GM12878 (cell line): ENCODE results near the gene PPM1J. TPM values are rescaled to one million over a fixed set of nuclear protein-coding genes. Genes with fewer than 3 reads are reported as not detected.

Experiments used
- ATAC-seq: fragments of 200-7000 bp; cut with Tn5 transposase; 3 replicates; pipeline ENCODE4 v1.9.1; 2020; ENCODE audit warnings: mild to moderate bottlenecking, moderate library complexity
- BruUV-seq: library from RNA; stranded (reverse); fragments of 400-500 nt; replicated peaks from 2 replicates; lab custom pipeline; 2021; lab: Mats Ljungman, UMichigan
- CTCF ChIA-PET: fragments of 300-600 bp; sonication (Branson Sonifier 250); formaldehyde crosslinking; extraction: SDS; loops from one replicate; lab custom pipeline; 2021; ENCODE audit warnings: inconsistent platforms; lab: Yijun Ruan, JAX
- POLR2A ChIA-PET: fragments of 350-600 bp; formaldehyde crosslinking; extraction: SDS; loops from one replicate; lab custom pipeline; 2021; ENCODE audit warnings: inconsistent platforms; lab: Charles Lee
- RAD21 ChIA-PET: fragments of 300-600 bp; sonication (Branson Sonifier 250); formaldehyde crosslinking; loops from one replicate; lab custom pipeline; 2023; ENCODE audit warnings: antibody characterized with exemption; ENCODE audit not compliant: unreplicated experiment; lab: Charles Lee
- SMC1A ChIA-PET: fragments of 300-600 bp; sonication (Branson Sonifier 250); formaldehyde crosslinking; loops from one replicate; lab custom pipeline; 2023; ENCODE audit not compliant: unreplicated experiment, uncharacterized antibody; lab: Charles Lee
- DNase-seq: peaks from one replicate; pipeline ENCODE4 v3.0.0-alpha.2; 2011; ENCODE audit warnings: low read depth, low spot score
- FAIRE-seq: peaks from 3 replicates; lab custom pipeline; 2011; peaks lifted over from hg19 to GRCh38; lab: Jason Lieb, UNC
- H2AFZ ChIP-seq: 2 replicates; pipeline ENCODE4 v1.6.0; 2011; ENCODE audit warnings: low read depth, low read length, control low read depth; ENCODE audit not compliant: control insufficient read depth
- H3K27ac ChIP-seq: 2 replicates; pipeline ENCODE4 v1.5.1; 2011; ENCODE audit warnings: control low read depth; ENCODE audit not compliant: control insufficient read depth, insufficient read depth
- H3K27me3 ChIP-seq, 2 experiments: replicated peaks in 1 of 2; 2 replicates each; pipeline versions ENCODE4 v1.6.0 to v1.6.1; 2011; ENCODE audit warnings: low read length in 1 of 2; ENCODE audit not compliant: control insufficient read depth in 2 of 2, insufficient read depth in 2 of 2
- H3K36me3 ChIP-seq, 2 experiments: 2 replicates each; pipeline ENCODE4 v1.5.1; 2011; ENCODE audit warnings: low read length in 1 of 2; ENCODE audit not compliant: control insufficient read depth in 2 of 2, insufficient read depth in 2 of 2
- H3K4me1 ChIP-seq: 2 replicates; pipeline ENCODE4 v1.6.1; 2011; ENCODE audit warnings: mild to moderate bottlenecking, low read length, moderate library complexity, mixed read lengths; ENCODE audit not compliant: control insufficient read depth, insufficient read depth
- H3K4me2 ChIP-seq: 2 replicates; pipeline ENCODE4 v1.6.0; 2011; ENCODE audit warnings: control low read depth; ENCODE audit not compliant: control insufficient read depth, insufficient read depth
- H3K4me3 ChIP-seq: fragments of 200-600 bp; sonication (generic); 2 replicates; pipeline ENCODE4 v1.5.1; 2016
- H3K79me2 ChIP-seq: 2 replicates; pipeline ENCODE4 v1.6.0; 2011; ENCODE audit warnings: low read length; ENCODE audit not compliant: control insufficient read depth, insufficient read depth
- H3K9ac ChIP-seq: 2 replicates; pipeline ENCODE4 v1.8.0; 2011; ENCODE audit warnings: low read length, control low read depth, mixed read lengths; ENCODE audit not compliant: control insufficient read depth, insufficient read depth
- H3K9me3 ChIP-seq: replicated peaks from 3 replicates; pipeline ENCODE4 v1.5.1; 2011; ENCODE audit warnings: mild to moderate bottlenecking, low read length; ENCODE audit not compliant: control insufficient read depth, insufficient read depth
- H4K20me1 ChIP-seq: 2 replicates; pipeline ENCODE4 v1.6.0; 2011; ENCODE audit not compliant: control insufficient read depth, insufficient read depth
- ASH2L ChIP-seq: fragments of 300-600, 200-600 bp; sonication (generic); IDR thresholded peaks from 2 replicates; pipeline ENCODE4 v1.6.1; 2017; ENCODE audit warnings: low read depth, mild to moderate bottlenecking, borderline replicate concordance
- DPF2 ChIP-seq: fragments of 450-650 bp; IDR thresholded peaks from 2 replicates; pipeline ENCODE4 v1.6.1; 2017; ENCODE audit warnings: mild to moderate bottlenecking
- FOXM1 ChIP-seq: IDR thresholded peaks from 2 replicates; pipeline ENCODE4 v1.6.1; 2012; ENCODE audit warnings: low read depth, mild to moderate bottlenecking, inconsistent platforms, low read length, moderate library complexity
- KLF5 ChIP-seq: fragments of 450-650 bp; IDR thresholded peaks from 2 replicates; pipeline ENCODE4 v1.6.1; 2014; ENCODE audit warnings: mild to moderate bottlenecking; ENCODE audit not compliant: partially characterized antibody
- MXI1 ChIP-seq: fragments of 150-350 bp; IDR thresholded peaks from 2 replicates; pipeline ENCODE4 v1.6.1; 2011; ENCODE audit warnings: low read depth, mild to moderate bottlenecking, inconsistent platforms, low read length, improper control_type of control experiment
- TBL1XR1 ChIP-seq: IDR thresholded peaks from 2 replicates; pipeline ENCODE4 v1.6.1; 2012; ENCODE audit warnings: low read depth, low read length, improper control_type of control experiment
- TCF7 ChIP-seq: IDR thresholded peaks from 2 replicates; pipeline ENCODE4 v1.6.1; 2014; ENCODE audit warnings: antibody characterized with exemption, borderline replicate concordance
- ZNF274 ChIP-seq: IDR thresholded peaks from one replicate; pipeline ENCODE4 v1.8.0; 2011; ENCODE audit not compliant: insufficient read length, insufficient read depth
- WGBS: methylation state at CpG from one replicate; pipeline ENCODE4 v1.1.6; 2016; ENCODE audit warnings: low lambda C conversion rate; ENCODE audit not compliant: insufficient replicate concordance, insufficient coverage; ENCODE audit errors: missing lambda C conversion rate; 5-methylcytosine and 5-hydroxymethylcytosine counted together
- in situ Hi-C: fragments of 300-500 bp; cut with MboI; formaldehyde crosslinking; loops from 9 replicates; pipeline ENCODE4 v1.14.3; 2018; ENCODE audit warnings: mixed read lengths
- intact Hi-C: fragments of 100-400 bp; cut with micrococcal nuclease; formaldehyde crosslinking; loops from one replicate; pipeline ENCODE4 v1.14.2; 2022; ENCODE audit not compliant: unreplicated experiment
- polyA plus RNA-seq, 11 experiments: library from polyadenylated mRNA; depleted of rRNA in 4 of 11; unstranded in 6 of 11; stranded (reverse) in 5 of 11; fragments of >200 nt; fragmentation: Nextera tagmentation in 4 of 11; fragmentation: Illumina TruSeq in 1 of 11; extraction: Ambion mirVana in 4 of 11; extraction: Trizol in 1 of 11; gene quantifications; 1 replicate in 1 of 11; 2 replicates in 10 of 11; pipeline versions ENCODE4 v1.2.1 to v1.2.3, GENCODE V29; 2011 to 2016; ENCODE audit warnings: inconsistent platforms in 2 of 11, missing spikeins in 2 of 11, low read depth in 1 of 11
- total RNA-seq, 4 experiments: library from RNA; depleted of rRNA in 3 of 4; stranded (reverse); fragments of >200 nt in 3 of 4; fragmentation: Illumina TruSeq in 1 of 4; extraction: Trizol in 1 of 4; gene quantifications; 2 replicates each; pipeline versions ENCODE4 v1.2.1 to v1.2.3, GENCODE V29; 2013 to 2021

Gene PPM1J
- total and polyA plus RNA-seq, 10 of the 15 experiments (the other 5 are each of a cell fraction or from before 2014, with no cell fraction given) = 0.07 to 1.8 (median 0.59) TPM; not detected in 1

DNA sequence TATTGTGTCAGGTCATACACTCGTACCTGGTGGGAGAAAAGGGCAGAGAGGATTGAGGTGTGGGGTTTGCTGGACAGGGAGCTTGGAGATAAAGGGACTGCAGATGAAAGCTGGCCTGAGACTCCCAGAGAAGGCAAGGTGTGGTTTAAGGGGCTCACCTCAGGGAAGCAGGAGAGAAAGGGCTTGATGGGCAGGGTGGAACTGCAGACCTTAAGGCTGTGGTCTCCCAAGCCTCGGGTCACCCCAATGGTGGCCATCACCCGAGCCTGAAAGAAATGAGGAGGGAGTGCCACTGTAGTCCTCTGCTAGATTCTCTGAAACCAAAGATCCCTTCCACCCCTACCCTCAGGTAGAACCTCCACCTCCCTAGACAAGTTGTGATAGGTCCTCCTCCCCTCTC lies 4.5 kb downstream of the PPM1J start:
- H3K4me3 ChIP-seq = no peak overlapping the region
- peaks cover 21% of the 10 kb centered on the region for H3K4me1 ChIP-seq
- intact Hi-C loops = loop anchor here (10.0 kb wide), 1 partner anchor 684 kb away; the partner anchor contains the start of gene MAGI3
- ChIA-PET CTCF (interaction anchor here (0.6 to 5.9 kb wide), 8 partner anchors 8 to 318 kb away, joined by 3 to 122 read pairs (median 6); a partner anchor contains a TSS), SMC1A (interaction anchor here (1.3 to 5.1 kb wide), 4 partner anchors 89 to 319 kb away, joined by 3 to 47 read pairs (median 24); no protein-coding TSS in a partner anchor), RAD21 (interaction anchor here (0.6 to 5.6 kb wide), 4 partner anchors 11 to 319 kb away, joined by 3 to 53 read pairs (median 4); no protein-coding TSS in a partner anchor), POLR2A (no interaction called here)
- 0 out of 2 replicates have a peak, but pooled peaks cover 3% of the 10 kb centered on the region for H4K20me1 ChIP-seq
- peaks cover 11% of the 10 kb centered on the region for H3K79me2 ChIP-seq
- no peak for FAIRE-seq
- H2AFZ ChIP-seq = no peak overlapping the region
- no peak overlapping the region for H3K4me2 ChIP-seq
- no peak overlapping the region for H3K27ac ChIP-seq
- no TSS peak for BruUV-seq
- no peaks in the 10 kb centered on the region for H3K9me3 ChIP-seq
- H3K27me3 ChIP-seq = no peaks in the 10 kb centered on the region
- 61% methylated on average over 3 of the region's 3 CpGs for WGBS
- in situ Hi-C loops = no loop called here
- H3K9ac ChIP-seq = no peak overlapping the region
- TF ChIP-seq FOXM1 (no peak), ASH2L (no peak)
- H3K36me3 ChIP-seq = no peaks in the 10 kb centered on the region
- no peak for DNase-seq
- no peak for ATAC-seq

DNA sequence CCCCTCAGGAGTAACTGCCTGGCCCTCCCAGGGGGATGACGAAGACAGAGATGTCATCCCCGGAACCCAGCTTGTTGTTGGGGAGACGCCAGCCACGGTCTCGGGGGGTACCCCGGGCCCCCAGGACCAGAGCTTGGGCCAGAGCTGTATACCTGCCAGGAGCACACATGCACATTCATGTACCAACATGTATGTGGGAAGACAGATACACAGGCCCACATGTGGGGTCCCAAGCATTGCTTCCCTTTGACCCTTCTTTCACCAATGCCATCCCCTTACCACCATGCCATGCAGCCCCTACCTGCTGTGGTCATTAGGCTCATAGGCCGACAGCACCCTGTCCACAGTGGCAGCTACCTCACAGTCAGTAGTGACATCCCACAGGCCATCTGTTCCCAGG lies 5.0 kb downstream of the PPM1J start:
- Histone ChIP-seq H3K4me3 (no peak overlapping the region), H3K4me1 (peaks cover 24% of the 10 kb centered on the region)
- RAD21 ChIA-PET = interaction anchor here (0.9 to 5.6 kb wide), 5 partner anchors 11 to 319 kb away, joined by 3 to 53 read pairs (median 3); partner anchors contain the start of genes CTTNBP2NL and MOV10
- in situ Hi-C loops = no loop called here
- 71% methylated on average over 7 of the region's 7 CpGs for WGBS
- no peak for FAIRE-seq
- TF ChIP-seq KLF5 = no peak
- no peak for TF ChIP-seq MXI1
- no peak for TF ChIP-seq TCF7
- no peak for TF ChIP-seq DPF2
- TF ChIP-seq ZNF274 = no peak
- TF ChIP-seq TBL1XR1 = no peak
- TF ChIP-seq, all 136 proteins: peak for 0
- no peaks in the 10 kb centered on the region for H3K36me3 ChIP-seq
- DNase-seq (no peak), ATAC-seq (no peak)
- SMC1A ChIA-PET = interaction anchor here (1.4 to 5.1 kb wide), 5 partner anchors 57 to 319 kb away, joined by 3 to 47 read pairs (median 22); no protein-coding TSS in a partner anchor
- H3K4me2 ChIP-seq = no peak overlapping the region
- H2AFZ ChIP-seq = no peak overlapping the region
- CTCF ChIA-PET = interaction anchor here (0.6 to 5.9 kb wide), 10 partner anchors 8 to 318 kb away, joined by 3 to 122 read pairs (median 14); partner anchors contain the start of genes CAPZA1, MOV10 and ST7L
- intact Hi-C loops = loop anchor here (10.0 kb wide), 1 partner anchor 685 kb away; the partner anchor contains the start of gene MAGI3
- BruUV-seq = no TSS peak
- peaks cover 15% of the 10 kb centered on the region for H3K79me2 ChIP-seq
- 0 out of 2 replicates have a peak, but pooled peaks cover 3% of the 10 kb centered on the region for H4K20me1 ChIP-seq
- no peaks in the 10 kb centered on the region for H3K27me3 ChIP-seq
- H3K27ac ChIP-seq = no peak overlapping the region
- no peak overlapping the region for H3K9ac ChIP-seq
- H3K9me3 ChIP-seq = no peaks in the 10 kb centered on the region
- POLR2A ChIA-PET = no interaction called here
